Left ventricle myocardium inferior (tissue), 1 donor: Measurements from ENCODE around the gene ZNF804B. TPM values are rescaled to one million over a fixed set of nuclear protein-coding genes. Genes with fewer than 3 reads are reported as not detected.

Experiments
- DNase-seq: peaks from one replicate; pipeline ENCODE4 v3.0.0-alpha.2; 2020
- H3K27ac ChIP-seq: fragments of 200-600 bp; replicated peaks from 2 replicates; pipeline ENCODE4 v1.8.0; 2021
- H3K27me3 ChIP-seq: fragments of 200-600 bp; 2 replicates; pipeline ENCODE4 v1.8.0; 2021; ENCODE audit warnings: low read depth
- H3K36me3 ChIP-seq: fragments of 200-600 bp; 2 replicates; pipeline ENCODE4 v1.8.0; 2021
- H3K4me1 ChIP-seq: fragments of 200-600 bp; 2 replicates; pipeline ENCODE4 v1.8.0; 2021
- H3K4me3 ChIP-seq: fragments of 200-600 bp; 2 replicates; pipeline ENCODE4 v1.8.0; 2021; ENCODE audit warnings: mild to moderate bottlenecking, moderate library complexity
- H3K9me3 ChIP-seq: fragments of 200-600 bp; replicated peaks from 2 replicates; pipeline ENCODE4 v1.8.0; 2021
- intact Hi-C: fragments of 100-400 bp; cut with micrococcal nuclease; formaldehyde crosslinking; loops from one replicate; pipeline ENCODE4 v1.11.0; 2022
- long read RNA-seq: library from polyadenylated mRNA; unstranded; transcript quantifications from one replicate; pipeline ENCODE4 v2.0.0, GENCODE V29; 2021
- total RNA-seq: library from RNA; stranded (reverse); fragmentation: NEBNext Ultra II Directional; extraction: Animal tissue kit (Norgen Biotek cat#: 25700); gene quantifications from one replicate; pipeline ENCODE4 v1.2.1, GENCODE V29; 2021
- TF ChIP-seq, protein P1 (sequence below): fragments of 200-600 bp; IDR thresholded peaks from 2 replicates; pipeline ENCODE4 v1.8.0; 2021; ENCODE audit warnings: antibody characterized with exemption, mild to moderate bottlenecking, borderline replicate concordance
- donor health status: DM: no; HTN: yes; CAD: no; lungs with severe emphysema.

ZNF804B gene
- total RNA-seq = not detected
- long read RNA-seq = 0 reads

DNA sequence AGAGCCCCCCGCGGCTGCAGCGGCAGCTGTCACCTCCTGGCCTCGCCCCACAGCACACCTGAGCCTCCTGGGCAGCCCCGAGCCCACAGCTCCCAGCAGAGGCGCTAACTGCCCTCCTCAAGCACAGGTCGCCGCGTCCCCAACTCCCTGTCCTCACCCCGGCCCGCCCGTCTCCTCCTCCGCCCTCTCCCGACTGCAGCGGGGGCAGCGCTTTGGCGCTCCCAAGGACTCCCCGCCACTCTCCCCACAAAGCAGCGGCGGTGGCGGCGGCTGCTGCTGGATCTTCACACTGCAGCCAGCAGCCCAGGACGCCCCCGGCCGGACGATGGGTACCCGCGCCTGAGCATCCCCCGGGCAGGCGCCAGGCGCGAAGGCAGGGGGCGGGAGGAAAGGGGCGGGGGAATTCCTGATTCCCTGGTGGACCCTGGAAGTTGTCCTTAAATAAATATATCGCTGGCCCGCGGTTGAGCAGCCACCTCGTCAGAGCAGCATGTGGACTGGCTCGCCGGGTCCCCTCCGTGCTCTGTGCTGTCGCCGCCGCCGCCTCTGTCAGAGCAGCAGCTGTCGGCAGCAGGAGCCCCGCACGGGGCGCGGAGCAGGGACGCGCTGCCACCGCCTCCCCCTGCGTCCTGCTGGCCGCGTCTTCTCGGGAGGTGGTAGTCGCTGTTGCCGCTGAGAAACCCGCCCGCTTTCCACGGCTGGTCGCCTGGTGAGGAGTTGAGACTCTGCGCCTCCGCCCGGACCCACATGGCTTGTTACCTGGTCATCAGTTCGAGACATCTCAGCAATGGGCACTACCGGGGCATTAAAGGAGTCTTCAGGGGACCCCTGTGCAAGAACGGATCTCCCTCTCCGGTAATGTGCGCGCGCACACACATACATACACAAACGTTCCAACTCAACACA lies at the start of gene ZNF804B:
ZNF804B (plus strand) TSS at position 471 of the 906 bp plus-strand sequence; CDS start at position 748, 277 bp downstream.
- H3K9me3 ChIP-seq = no peaks in the 10 kb centered on the region
- TF ChIP-seq, protein P1, sequence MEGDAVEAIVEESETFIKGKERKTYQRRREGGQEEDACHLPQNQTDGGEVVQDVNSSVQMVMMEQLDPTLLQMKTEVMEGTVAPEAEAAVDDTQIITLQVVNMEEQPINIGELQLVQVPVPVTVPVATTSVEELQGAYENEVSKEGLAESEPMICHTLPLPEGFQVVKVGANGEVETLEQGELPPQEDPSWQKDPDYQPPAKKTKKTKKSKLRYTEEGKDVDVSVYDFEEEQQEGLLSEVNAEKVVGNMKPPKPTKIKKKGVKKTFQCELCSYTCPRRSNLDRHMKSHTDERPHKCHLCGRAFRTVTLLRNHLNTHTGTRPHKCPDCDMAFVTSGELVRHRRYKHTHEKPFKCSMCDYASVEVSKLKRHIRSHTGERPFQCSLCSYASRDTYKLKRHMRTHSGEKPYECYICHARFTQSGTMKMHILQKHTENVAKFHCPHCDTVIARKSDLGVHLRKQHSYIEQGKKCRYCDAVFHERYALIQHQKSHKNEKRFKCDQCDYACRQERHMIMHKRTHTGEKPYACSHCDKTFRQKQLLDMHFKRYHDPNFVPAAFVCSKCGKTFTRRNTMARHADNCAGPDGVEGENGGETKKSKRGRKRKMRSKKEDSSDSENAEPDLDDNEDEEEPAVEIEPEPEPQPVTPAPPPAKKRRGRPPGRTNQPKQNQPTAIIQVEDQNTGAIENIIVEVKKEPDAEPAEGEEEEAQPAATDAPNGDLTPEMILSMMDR = no peak
- intact Hi-C loops = no loop called here
- peak; percentile 15 for DNase-seq
- H3K4me1 ChIP-seq = peaks cover 19% of the 10 kb centered on the region
- H3K36me3 ChIP-seq = no peaks in the 10 kb centered on the region
- H3K4me3 ChIP-seq = peak within 1 kb of the TSS; percentile 63
- no peak within 1 kb of the TSS for H3K27ac ChIP-seq
- peaks cover 90% of the 10 kb centered on the region for H3K27me3 ChIP-seq

- TF ChIP-seq, protein P1 = no peak
- intact Hi-C loops = no loop called here
- no peaks in the 10 kb centered on the region for H3K36me3 ChIP-seq
- H3K27me3 ChIP-seq = no peaks in the 10 kb centered on the region
- no peak overlapping the region for H3K4me3 ChIP-seq
- H3K27ac ChIP-seq = no peak overlapping the region
- H3K9me3 ChIP-seq = no peaks in the 10 kb centered on the region
- no peak for DNase-seq
- H3K4me1 ChIP-seq = no peaks in the 10 kb centered on the region
Observed at GRCh38 chr7:88735920-88736319, 23.6 kb upstream of the ZNF804B start.

DNA sequence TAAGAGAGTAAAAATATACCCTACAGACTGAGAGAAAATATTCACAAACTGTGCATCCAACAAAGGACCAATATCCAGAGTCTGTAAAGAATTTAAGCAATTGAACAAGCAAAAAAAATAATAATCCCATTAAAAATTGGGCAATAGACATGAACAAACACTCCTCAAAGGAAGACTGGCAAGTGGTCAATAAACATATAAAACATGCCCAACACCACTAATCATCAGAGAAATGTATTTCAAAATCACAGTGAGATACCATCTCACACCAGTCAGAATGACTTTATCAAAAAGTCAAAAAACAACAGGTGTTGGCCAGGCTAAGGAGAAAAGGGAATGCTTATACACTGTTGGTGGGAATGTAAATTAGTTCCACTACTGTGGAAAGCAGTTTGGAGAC lies 21.9 kb upstream of the ZNF804B start:
- TF ChIP-seq, protein P1 = no peak
- DNase-seq = no peak
- no peaks in the 10 kb centered on the region for H3K4me1 ChIP-seq
- H3K9me3 ChIP-seq = no peaks in the 10 kb centered on the region
- H3K36me3 ChIP-seq = no peaks in the 10 kb centered on the region
- no peaks in the 10 kb centered on the region for H3K27me3 ChIP-seq
- no peak overlapping the region for H3K27ac ChIP-seq
- H3K4me3 ChIP-seq = no peak overlapping the region
- intact Hi-C loops = no loop called here

- H3K9me3 ChIP-seq = no peaks in the 10 kb centered on the region
- no peaks in the 10 kb centered on the region for H3K36me3 ChIP-seq
- DNase-seq = no peak
- H3K27ac ChIP-seq = no peak overlapping the region
- TF ChIP-seq, protein P1 = no peak
- H3K27me3 ChIP-seq = no peaks in the 10 kb centered on the region
- no peak overlapping the region for H3K4me3 ChIP-seq
- H3K4me1 ChIP-seq = no peaks in the 10 kb centered on the region
- intact Hi-C loops = no loop called here
Observed at GRCh38 chr7:88746126-88746525, 13.4 kb upstream of the ZNF804B start.

GRCh38 chr7:88756802-88757201 lies 2.7 kb upstream of the ZNF804B start:
- Histone ChIP-seq H3K4me1 (peaks cover 19% of the 10 kb centered on the region), H3K4me3 (no peak overlapping the region), H3K9me3 (no peaks in the 10 kb centered on the region), H3K27ac (no peak overlapping the region), H3K27me3 (peaks cover 94% of the 10 kb centered on the region), H3K36me3 (no peaks in the 10 kb centered on the region)
- intact Hi-C loops = no loop called here
- TF ChIP-seq, protein P1 = no peak
- no peak for DNase-seq
